GM12878 (cell line): ENCODE data around the gene HECTD4. TPM values are rescaled to one million over a fixed set of nuclear protein-coding genes. Genes with fewer than 3 reads are reported as not detected.

Experiments
- BRCA1 ChIP-seq: IDR thresholded peaks from 2 replicates; pipeline ENCODE4 v1.6.1; 2011; ENCODE audit warnings: low read depth, low read length, improper control_type of control experiment
- CBX5 ChIP-seq: sonication (generic); IDR thresholded peaks from 2 replicates; pipeline ENCODE4 v1.6.1; 2016; ENCODE audit warnings: low read depth, moderate library complexity, mild to moderate bottlenecking, inconsistent platforms
- CREM ChIP-seq: IDR thresholded peaks from 2 replicates; pipeline ENCODE4 v1.6.1; 2014; ENCODE audit warnings: antibody characterized with exemption, low read depth
- EP300 ChIP-seq, 2 experiments: fragments of 150-350 bp in 1 of 2; IDR thresholded peaks; 2 replicates each; pipeline ENCODE4 v1.6.1; 2011 to 2012; ENCODE audit warnings: low read depth in 2 of 2, low read length in 2 of 2, borderline replicate concordance in 1 of 2, improper control_type of control experiment in 1 of 2, inconsistent platforms in 1 of 2; ENCODE audit not compliant: control insufficient read depth in 1 of 2
- HDAC2 ChIP-seq: fragments of 200-600 bp; sonication (generic); IDR thresholded peaks from 2 replicates; pipeline ENCODE4 v1.6.1; 2017
- HDAC6 ChIP-seq: fragments of 200-600 bp; sonication (generic); IDR thresholded peaks from one replicate; pipeline ENCODE4 v1.8.0; 2017; ENCODE audit warnings: antibody characterized with exemption; ENCODE audit not compliant: unreplicated experiment
- LARP7 ChIP-seq: fragments of 450-650 bp; IDR thresholded peaks from 2 replicates; pipeline ENCODE4 v1.6.1; 2017; ENCODE audit warnings: mild to moderate bottlenecking
- MEF2B ChIP-seq: fragments of 450-650 bp; IDR thresholded peaks from 2 replicates; pipeline ENCODE4 v1.6.1; 2018; ENCODE audit warnings: mild to moderate bottlenecking, moderate library complexity; ENCODE audit not compliant: partially characterized antibody, poor library complexity, severe bottlenecking
- MXI1 ChIP-seq: fragments of 150-350 bp; IDR thresholded peaks from 2 replicates; pipeline ENCODE4 v1.6.1; 2011; ENCODE audit warnings: low read depth, mild to moderate bottlenecking, inconsistent platforms, low read length, improper control_type of control experiment
- MYC ChIP-seq: IDR thresholded peaks from 2 replicates; pipeline ENCODE4 v1.6.1; 2011; ENCODE audit warnings: mild to moderate bottlenecking, low read length, moderate library complexity, inconsistent platforms; ENCODE audit not compliant: insufficient read depth, insufficient replicate concordance, insufficient read length, severe bottlenecking
- NBN ChIP-seq: fragments of 450-650 bp; IDR thresholded peaks from 2 replicates; pipeline ENCODE4 v1.6.1; 2016
- NR2C1 ChIP-seq: fragments of 450-650 bp; IDR thresholded peaks from 2 replicates; pipeline ENCODE4 v1.6.1; 2017; ENCODE audit warnings: antibody characterized with exemption, mild to moderate bottlenecking, moderate library complexity
- RAD51 ChIP-seq: fragments of 450-650 bp; IDR thresholded peaks from 2 replicates; pipeline ENCODE4 v1.6.1; 2016; ENCODE audit warnings: moderate library complexity, mild to moderate bottlenecking, inconsistent platforms
- RB1 ChIP-seq: fragments of 450-650 bp; formaldehyde crosslinking; IDR thresholded peaks from 2 replicates; pipeline ENCODE4 v1.6.1; 2017; ENCODE audit warnings: mild to moderate bottlenecking, borderline replicate concordance
- RFX5 ChIP-seq: IDR thresholded peaks from 2 replicates; pipeline ENCODE4 v1.6.1; 2011; ENCODE audit warnings: low read depth, low read length, improper control_type of control experiment
- SIX5 ChIP-seq: IDR thresholded peaks from 2 replicates; pipeline ENCODE4 v1.6.1; 2011; ENCODE audit warnings: mild to moderate bottlenecking, low read depth, low read length, moderate library complexity; ENCODE audit not compliant: severe bottlenecking
- TARDBP ChIP-seq: IDR thresholded peaks from 2 replicates; pipeline ENCODE4 v1.6.1; 2016; ENCODE audit warnings: borderline replicate concordance
- polyA plus RNA-seq, 11 experiments: library from polyadenylated mRNA; depleted of rRNA in 4 of 11; unstranded in 6 of 11; stranded (reverse) in 5 of 11; fragments of >200 nt; fragmentation: Nextera tagmentation in 4 of 11; fragmentation: Illumina TruSeq in 1 of 11; extraction: Ambion mirVana in 4 of 11; extraction: Trizol in 1 of 11; gene quantifications; 1 replicate in 1 of 11; 2 replicates in 10 of 11; pipeline versions ENCODE4 v1.2.1 to v1.2.3, GENCODE V29; 2011 to 2016; ENCODE audit warnings: inconsistent platforms in 2 of 11, missing spikeins in 2 of 11, low read depth in 1 of 11
- total RNA-seq, 4 experiments: library from RNA; depleted of rRNA in 3 of 4; stranded (reverse); fragments of >200 nt in 3 of 4; fragmentation: Illumina TruSeq in 1 of 4; extraction: Trizol in 1 of 4; gene quantifications; 2 replicates each; pipeline versions ENCODE4 v1.2.1 to v1.2.3, GENCODE V29; 2013 to 2021
- TF ChIP-seq, protein P1 (sequence below): fragments of 450-650 bp; IDR thresholded peaks from 2 replicates; pipeline ENCODE4 v1.6.1; 2017; ENCODE audit warnings: mild to moderate bottlenecking, moderate library complexity
- TF ChIP-seq, protein P2 (sequence below): IDR thresholded peaks from 2 replicates; pipeline ENCODE4 v1.6.1; 2012; ENCODE audit warnings: low read depth, low read length, improper control_type of control experiment
- TF ChIP-seq, protein P3 (sequence below): fragments of 150-350 bp; IDR thresholded peaks from 2 replicates; pipeline ENCODE4 v1.6.1; 2016; ENCODE audit warnings: low read depth, low read length

The HECTD4 gene
- total and polyA plus RNA-seq, 10 of the 15 experiments (the other 5 are each of a cell fraction or from before 2014, with no cell fraction given) = 5.8 to 43.9 (median 17.9) TPM

DNA sequence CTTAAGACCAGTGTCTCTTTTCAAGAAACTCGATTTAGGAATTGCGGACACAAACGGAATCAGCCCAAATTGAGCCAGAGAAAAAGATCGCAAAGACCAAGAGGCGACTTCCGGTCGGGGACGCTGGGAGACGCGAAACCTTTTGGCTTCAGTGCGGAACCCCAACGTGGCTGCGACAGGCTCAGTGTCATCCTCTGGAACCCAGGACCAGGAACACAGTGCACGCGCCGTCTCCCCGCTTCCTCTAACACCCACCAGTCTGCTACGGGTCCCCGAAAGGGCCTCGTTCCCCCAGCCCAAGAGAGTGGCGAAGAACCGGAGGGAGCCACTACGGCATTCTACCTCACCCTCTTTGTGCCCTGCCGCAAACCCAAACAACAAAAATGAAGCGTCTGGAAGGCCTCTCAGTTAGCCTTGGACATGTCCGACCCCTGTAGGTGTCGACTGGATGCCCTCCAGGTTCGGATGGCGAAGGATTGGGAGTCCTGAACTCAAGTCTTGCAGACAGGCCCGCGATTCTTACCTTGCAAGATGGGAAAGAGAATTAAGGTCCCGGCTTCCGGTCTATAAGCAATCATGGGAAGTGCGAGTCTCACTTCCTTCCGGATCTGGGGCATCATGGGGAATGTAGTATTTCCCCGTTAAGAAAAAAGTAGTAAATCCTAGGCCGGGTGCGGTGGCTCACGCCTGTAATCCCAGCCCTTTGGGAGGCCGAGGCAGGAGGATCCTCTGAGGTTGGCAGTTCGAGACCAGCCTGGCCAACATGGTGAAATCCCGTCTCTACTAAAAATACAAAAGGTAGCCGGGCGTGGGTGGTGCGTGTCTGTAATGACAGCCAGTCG lies 27.1 kb upstream of the HECTD4 start, which contains the start of gene RPL6 (continued):
- TF ChIP-seq RFX5 = no peak
- TF ChIP-seq BRCA1 = no peak
- TF ChIP-seq NBN = peak; percentile 97
- TF ChIP-seq, protein P1, sequence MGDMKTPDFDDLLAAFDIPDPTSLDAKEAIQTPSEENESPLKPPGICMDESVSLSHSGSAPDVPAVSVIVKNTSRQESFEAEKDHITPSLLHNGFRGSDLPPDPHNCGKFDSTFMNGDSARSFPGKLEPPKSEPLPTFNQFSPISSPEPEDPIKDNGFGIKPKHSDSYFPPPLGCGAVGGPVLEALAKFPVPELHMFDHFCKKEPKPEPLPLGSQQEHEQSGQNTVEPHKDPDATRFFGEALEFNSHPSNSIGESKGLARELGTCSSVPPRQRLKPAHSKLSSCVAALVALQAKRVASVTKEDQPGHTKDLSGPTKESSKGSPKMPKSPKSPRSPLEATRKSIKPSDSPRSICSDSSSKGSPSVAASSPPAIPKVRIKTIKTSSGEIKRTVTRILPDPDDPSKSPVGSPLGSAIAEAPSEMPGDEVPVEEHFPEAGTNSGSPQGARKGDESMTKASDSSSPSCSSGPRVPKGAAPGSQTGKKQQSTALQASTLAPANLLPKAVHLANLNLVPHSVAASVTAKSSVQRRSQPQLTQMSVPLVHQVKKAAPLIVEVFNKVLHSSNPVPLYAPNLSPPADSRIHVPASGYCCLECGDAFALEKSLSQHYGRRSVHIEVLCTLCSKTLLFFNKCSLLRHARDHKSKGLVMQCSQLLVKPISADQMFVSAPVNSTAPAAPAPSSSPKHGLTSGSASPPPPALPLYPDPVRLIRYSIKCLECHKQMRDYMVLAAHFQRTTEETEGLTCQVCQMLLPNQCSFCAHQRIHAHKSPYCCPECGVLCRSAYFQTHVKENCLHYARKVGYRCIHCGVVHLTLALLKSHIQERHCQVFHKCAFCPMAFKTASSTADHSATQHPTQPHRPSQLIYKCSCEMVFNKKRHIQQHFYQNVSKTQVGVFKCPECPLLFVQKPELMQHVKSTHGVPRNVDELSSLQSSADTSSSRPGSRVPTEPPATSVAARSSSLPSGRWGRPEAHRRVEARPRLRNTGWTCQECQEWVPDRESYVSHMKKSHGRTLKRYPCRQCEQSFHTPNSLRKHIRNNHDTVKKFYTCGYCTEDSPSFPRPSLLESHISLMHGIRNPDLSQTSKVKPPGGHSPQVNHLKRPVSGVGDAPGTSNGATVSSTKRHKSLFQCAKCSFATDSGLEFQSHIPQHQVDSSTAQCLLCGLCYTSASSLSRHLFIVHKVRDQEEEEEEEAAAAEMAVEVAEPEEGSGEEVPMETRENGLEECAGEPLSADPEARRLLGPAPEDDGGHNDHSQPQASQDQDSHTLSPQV = no peak
- peak; percentile 18; the same call in 1 of the 2 replicates for TF ChIP-seq TARDBP
- TF ChIP-seq MYC = peak; percentile 98
- no peak for TF ChIP-seq HDAC2
- TF ChIP-seq CREM = 0 out of 2 replicates have a peak, but pooled peaks have one; percentile 53
- peak; percentile 53; the same call in 1 of the 2 replicates for TF ChIP-seq CBX5
- TF ChIP-seq RB1 = peak; percentile 96
- TF ChIP-seq LARP7 = peak; percentile 91; the same call in 1 of the 2 replicates
- TF ChIP-seq RAD51 = no peak
- peak; percentile 51 for TF ChIP-seq HDAC6
- TF ChIP-seq MXI1 = peak; percentile 86
- TF ChIP-seq, protein P2, sequence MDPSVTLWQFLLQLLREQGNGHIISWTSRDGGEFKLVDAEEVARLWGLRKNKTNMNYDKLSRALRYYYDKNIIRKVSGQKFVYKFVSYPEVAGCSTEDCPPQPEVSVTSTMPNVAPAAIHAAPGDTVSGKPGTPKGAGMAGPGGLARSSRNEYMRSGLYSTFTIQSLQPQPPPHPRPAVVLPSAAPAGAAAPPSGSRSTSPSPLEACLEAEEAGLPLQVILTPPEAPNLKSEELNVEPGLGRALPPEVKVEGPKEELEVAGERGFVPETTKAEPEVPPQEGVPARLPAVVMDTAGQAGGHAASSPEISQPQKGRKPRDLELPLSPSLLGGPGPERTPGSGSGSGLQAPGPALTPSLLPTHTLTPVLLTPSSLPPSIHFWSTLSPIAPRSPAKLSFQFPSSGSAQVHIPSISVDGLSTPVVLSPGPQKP = peak; percentile 55
- TF ChIP-seq SIX5 = peak; percentile 87
- TF ChIP-seq MEF2B = peak; percentile 45
- TF ChIP-seq NR2C1 = 0 out of 2 replicates have a peak, but pooled peaks have one; percentile 24
- no peak for TF ChIP-seq EP300 (IDR thresholded peaks at IDR 0.05; ENCODE audit: borderline replicate concordance in 1 of 2, control insufficient read depth in 1 of 2, low read depth in 2 of 2, low read length in 2 of 2)
- TF ChIP-seq, protein P3, sequence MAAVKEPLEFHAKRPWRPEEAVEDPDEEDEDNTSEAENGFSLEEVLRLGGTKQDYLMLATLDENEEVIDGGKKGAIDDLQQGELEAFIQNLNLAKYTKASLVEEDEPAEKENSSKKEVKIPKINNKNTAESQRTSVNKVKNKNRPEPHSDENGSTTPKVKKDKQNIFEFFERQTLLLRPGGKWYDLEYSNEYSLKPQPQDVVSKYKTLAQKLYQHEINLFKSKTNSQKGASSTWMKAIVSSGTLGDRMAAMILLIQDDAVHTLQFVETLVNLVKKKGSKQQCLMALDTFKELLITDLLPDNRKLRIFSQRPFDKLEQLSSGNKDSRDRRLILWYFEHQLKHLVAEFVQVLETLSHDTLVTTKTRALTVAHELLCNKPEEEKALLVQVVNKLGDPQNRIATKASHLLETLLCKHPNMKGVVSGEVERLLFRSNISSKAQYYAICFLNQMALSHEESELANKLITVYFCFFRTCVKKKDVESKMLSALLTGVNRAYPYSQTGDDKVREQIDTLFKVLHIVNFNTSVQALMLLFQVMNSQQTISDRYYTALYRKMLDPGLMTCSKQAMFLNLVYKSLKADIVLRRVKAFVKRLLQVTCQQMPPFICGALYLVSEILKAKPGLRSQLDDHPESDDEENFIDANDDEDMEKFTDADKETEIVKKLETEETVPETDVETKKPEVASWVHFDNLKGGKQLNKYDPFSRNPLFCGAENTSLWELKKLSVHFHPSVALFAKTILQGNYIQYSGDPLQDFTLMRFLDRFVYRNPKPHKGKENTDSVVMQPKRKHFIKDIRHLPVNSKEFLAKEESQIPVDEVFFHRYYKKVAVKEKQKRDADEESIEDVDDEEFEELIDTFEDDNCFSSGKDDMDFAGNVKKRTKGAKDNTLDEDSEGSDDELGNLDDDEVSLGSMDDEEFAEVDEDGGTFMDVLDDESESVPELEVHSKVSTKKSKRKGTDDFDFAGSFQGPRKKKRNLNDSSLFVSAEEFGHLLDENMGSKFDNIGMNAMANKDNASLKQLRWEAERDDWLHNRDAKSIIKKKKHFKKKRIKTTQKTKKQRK = no peak
